ENCODE results near the gene NRBP1.

DNA sequence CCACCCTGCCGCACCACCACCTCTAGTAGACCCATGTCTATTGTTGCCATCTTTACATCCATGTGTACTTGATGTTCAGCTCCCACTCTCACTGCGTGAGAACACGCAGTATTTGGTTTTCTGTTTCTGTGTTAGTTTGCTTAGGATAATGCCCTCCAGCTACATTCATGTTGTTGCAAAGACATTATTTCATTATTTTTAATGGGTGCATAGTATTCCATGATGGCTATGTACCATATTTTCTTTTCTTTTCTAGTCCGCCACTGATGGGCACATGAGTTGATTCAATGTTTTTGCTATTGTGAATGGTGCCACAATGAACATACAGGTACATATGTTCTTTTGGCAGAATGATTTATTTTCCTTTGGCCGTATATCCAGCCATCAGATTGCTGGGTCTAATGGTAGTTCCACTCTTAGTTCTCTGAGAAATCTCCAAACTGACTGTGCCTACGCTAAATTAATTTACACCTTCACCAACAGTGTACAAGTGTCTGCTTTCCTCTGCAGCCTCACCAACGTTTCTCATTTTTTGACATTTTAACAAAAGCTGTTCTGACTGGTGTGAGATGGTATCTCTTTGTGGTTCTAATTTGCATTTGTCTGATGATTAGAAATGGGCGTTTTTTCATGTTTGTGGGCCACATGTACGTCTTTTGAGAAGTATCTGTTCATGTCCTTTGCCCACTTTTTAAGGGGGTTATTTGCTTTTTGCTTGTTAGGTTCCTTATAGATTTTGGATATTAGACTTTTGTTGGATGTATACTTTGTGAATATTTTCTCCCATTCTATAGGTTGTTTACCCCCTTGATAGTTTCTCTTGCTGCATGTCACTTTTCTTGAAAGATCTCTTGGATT is 37.4 kb upstream of the NRBP1 start:
- TF ChIP-seq, protein P1, sequence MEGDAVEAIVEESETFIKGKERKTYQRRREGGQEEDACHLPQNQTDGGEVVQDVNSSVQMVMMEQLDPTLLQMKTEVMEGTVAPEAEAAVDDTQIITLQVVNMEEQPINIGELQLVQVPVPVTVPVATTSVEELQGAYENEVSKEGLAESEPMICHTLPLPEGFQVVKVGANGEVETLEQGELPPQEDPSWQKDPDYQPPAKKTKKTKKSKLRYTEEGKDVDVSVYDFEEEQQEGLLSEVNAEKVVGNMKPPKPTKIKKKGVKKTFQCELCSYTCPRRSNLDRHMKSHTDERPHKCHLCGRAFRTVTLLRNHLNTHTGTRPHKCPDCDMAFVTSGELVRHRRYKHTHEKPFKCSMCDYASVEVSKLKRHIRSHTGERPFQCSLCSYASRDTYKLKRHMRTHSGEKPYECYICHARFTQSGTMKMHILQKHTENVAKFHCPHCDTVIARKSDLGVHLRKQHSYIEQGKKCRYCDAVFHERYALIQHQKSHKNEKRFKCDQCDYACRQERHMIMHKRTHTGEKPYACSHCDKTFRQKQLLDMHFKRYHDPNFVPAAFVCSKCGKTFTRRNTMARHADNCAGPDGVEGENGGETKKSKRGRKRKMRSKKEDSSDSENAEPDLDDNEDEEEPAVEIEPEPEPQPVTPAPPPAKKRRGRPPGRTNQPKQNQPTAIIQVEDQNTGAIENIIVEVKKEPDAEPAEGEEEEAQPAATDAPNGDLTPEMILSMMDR (IDR thresholded peaks at IDR 0.05) = no peak
- no peak for TF ChIP-seq POLR2A (IDR thresholded peaks at IDR 0.05; ENCODE audit: low read depth)
- TF ChIP-seq POLR2AphosphoS5 (IDR thresholded peaks at IDR 0.05) = no peak
- TF ChIP-seq EP300 (IDR thresholded peaks at IDR 0.05) = no peak

Data from esophagus muscularis mucosa (tissue), 4 donors.